Astrocyte (in vitro differentiated cells and primary cell): ENCODE results near the gene AGPAT4. TPM values are rescaled to one million over a fixed set of nuclear protein-coding genes. Genes with fewer than 3 reads are reported as not detected.

Source experiments
- DNase-seq: peaks from one replicate; pipeline ENCODE4 v3.0.0-alpha.2; 2010; ENCODE audit warnings: low read depth
- FAIRE-seq: peaks from 2 replicates; lab custom pipeline; 2011; peaks lifted over from hg19 to GRCh38; lab: Jason Lieb, UNC
- H2AFZ ChIP-seq: 2 replicates; pipeline ENCODE4 v1.6.0; 2012; ENCODE audit warnings: low read depth, low read length, inconsistent platforms
- H3K27ac ChIP-seq: 2 replicates; pipeline ENCODE4 v1.5.1; 2011; ENCODE audit warnings: low read depth, low read length, inconsistent platforms
- H3K27me3 ChIP-seq: 2 replicates; pipeline ENCODE4 v1.6.0; 2011; ENCODE audit warnings: low read length, inconsistent platforms; ENCODE audit not compliant: insufficient read depth
- H3K36me3 ChIP-seq: 2 replicates; pipeline ENCODE4 v1.5.1; 2011; ENCODE audit warnings: low read length, inconsistent platforms; ENCODE audit not compliant: insufficient read depth
- H3K4me1 ChIP-seq: 2 replicates; pipeline ENCODE4 v1.5.1; 2011; ENCODE audit warnings: low read length, inconsistent platforms; ENCODE audit not compliant: insufficient read depth
- H3K4me2 ChIP-seq: 2 replicates; pipeline ENCODE4 v1.6.0; 2012; ENCODE audit warnings: low read length, inconsistent platforms
- H3K4me3 ChIP-seq: 2 replicates; pipeline ENCODE4 v1.5.1; 2011; ENCODE audit warnings: low read depth, mild to moderate bottlenecking, low read length, inconsistent platforms; ENCODE audit not compliant: insufficient read depth
- H3K79me2 ChIP-seq: 2 replicates; pipeline ENCODE4 v1.6.0; 2012; ENCODE audit warnings: mild to moderate bottlenecking, low read length, inconsistent platforms; ENCODE audit not compliant: insufficient read depth
- H3K9ac ChIP-seq: 2 replicates; pipeline ENCODE4 v1.6.0; 2012; ENCODE audit warnings: mild to moderate bottlenecking, low read length, inconsistent platforms
- H3K9me3 ChIP-seq: 2 replicates; pipeline ENCODE4 v1.5.1; 2012; ENCODE audit warnings: low read depth, mild to moderate bottlenecking, low read length, inconsistent platforms; ENCODE audit not compliant: insufficient read depth
- H4K20me1 ChIP-seq: 2 replicates; pipeline ENCODE4 v1.6.0; 2012; ENCODE audit warnings: low read length, inconsistent platforms; ENCODE audit not compliant: insufficient read depth
- H3K27ac Mint-ChIP-seq: one replicate; pipeline ENCODE4 v1.8.0; 2021; ENCODE audit warnings: mild to moderate bottlenecking, mixed read lengths; ENCODE audit not compliant: unreplicated experiment
- H3K27me3 Mint-ChIP-seq: one replicate; pipeline ENCODE4 v1.8.0; 2021; ENCODE audit warnings: low read depth, mixed read lengths; ENCODE audit not compliant: unreplicated experiment
- H3K36me3 Mint-ChIP-seq: one replicate; pipeline ENCODE4 v1.8.0; 2021; ENCODE audit warnings: low read depth, mixed read lengths; ENCODE audit not compliant: unreplicated experiment
- H3K4me1 Mint-ChIP-seq: one replicate; pipeline ENCODE4 v1.8.0; 2021; ENCODE audit warnings: low read depth, mixed read lengths; ENCODE audit not compliant: unreplicated experiment
- H3K4me3 Mint-ChIP-seq: one replicate; pipeline ENCODE4 v1.8.0; 2021; ENCODE audit warnings: mild to moderate bottlenecking, moderate library complexity, mixed read lengths; ENCODE audit not compliant: unreplicated experiment
- H3K9me3 Mint-ChIP-seq: one replicate; pipeline ENCODE4 v1.8.0; 2021; ENCODE audit warnings: mild to moderate bottlenecking, mixed read lengths; ENCODE audit not compliant: unreplicated experiment
- EZH2 ChIP-seq: IDR thresholded peaks from 2 replicates; pipeline ENCODE4 v1.6.1; 2012; ENCODE audit warnings: mild to moderate bottlenecking, low read length, inconsistent platforms; ENCODE audit not compliant: insufficient read depth
- total RNA-seq: library from RNA; stranded (reverse); gene quantifications from 2 replicates; pipeline ENCODE4 v1.2.1, GENCODE V29; 2021
- TF ChIP-seq, protein P1 (sequence below): IDR thresholded peaks from 2 replicates; pipeline ENCODE4 v1.5.1; 2011; ENCODE audit warnings: low read depth, mild to moderate bottlenecking, inconsistent platforms, low read length, moderate library complexity; ENCODE audit not compliant: insufficient read depth

Gene AGPAT4
- total RNA-seq, 1 donor from 2014 or later: 27.2 TPM

DNA sequence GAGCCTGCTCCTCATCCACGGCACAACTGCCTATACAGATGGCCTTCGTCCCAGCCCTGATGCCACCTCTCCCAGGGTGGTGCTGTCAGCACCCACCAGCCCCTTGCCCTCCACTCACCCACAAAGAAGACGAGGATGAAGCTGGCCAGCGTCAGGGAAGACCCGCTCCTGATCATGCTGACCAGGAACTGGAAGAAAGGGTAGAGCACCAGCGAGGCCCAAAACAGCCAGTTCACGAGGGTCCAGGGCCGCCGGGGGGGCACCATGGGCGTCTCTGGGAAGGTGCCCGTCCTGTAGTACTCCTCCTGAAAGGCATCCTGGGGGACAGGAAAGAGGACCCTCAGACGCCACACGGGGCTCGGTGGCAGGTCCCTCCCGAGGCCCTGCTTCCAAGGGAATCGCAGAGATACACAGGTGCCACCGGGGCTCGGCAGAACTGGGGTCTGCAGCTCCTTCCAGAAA lies 134.5 kb downstream of the AGPAT4 start:
- Histone ChIP-seq H3K27me3 (no peaks in the 10 kb centered on the region), H3K36me3 (peaks cover 9% of the 10 kb centered on the region), H4K20me1 (peaks cover 6% of the 10 kb centered on the region), H3K27ac (no peak overlapping the region), H2AFZ (no peak overlapping the region), H3K4me2 (no peak overlapping the region), H3K4me1 (no peaks in the 10 kb centered on the region), H3K4me3 (no peak overlapping the region), H3K9me3 (no peaks in the 10 kb centered on the region), H3K9ac (no peak overlapping the region), H3K79me2 (no peaks in the 10 kb centered on the region)
- Mint-ChIP-seq H3K4me3 (no peak overlapping the region), H3K27me3 (no peaks in the 10 kb centered on the region), H3K9me3 (peaks cover 2% of the 10 kb centered on the region), H3K4me1 (no peaks in the 10 kb centered on the region), H3K27ac (no peak overlapping the region), H3K36me3 (peaks cover 25% of the 10 kb centered on the region)
- FAIRE-seq: no peak
- no peak for TF ChIP-seq EZH2
- TF ChIP-seq, protein P1, sequence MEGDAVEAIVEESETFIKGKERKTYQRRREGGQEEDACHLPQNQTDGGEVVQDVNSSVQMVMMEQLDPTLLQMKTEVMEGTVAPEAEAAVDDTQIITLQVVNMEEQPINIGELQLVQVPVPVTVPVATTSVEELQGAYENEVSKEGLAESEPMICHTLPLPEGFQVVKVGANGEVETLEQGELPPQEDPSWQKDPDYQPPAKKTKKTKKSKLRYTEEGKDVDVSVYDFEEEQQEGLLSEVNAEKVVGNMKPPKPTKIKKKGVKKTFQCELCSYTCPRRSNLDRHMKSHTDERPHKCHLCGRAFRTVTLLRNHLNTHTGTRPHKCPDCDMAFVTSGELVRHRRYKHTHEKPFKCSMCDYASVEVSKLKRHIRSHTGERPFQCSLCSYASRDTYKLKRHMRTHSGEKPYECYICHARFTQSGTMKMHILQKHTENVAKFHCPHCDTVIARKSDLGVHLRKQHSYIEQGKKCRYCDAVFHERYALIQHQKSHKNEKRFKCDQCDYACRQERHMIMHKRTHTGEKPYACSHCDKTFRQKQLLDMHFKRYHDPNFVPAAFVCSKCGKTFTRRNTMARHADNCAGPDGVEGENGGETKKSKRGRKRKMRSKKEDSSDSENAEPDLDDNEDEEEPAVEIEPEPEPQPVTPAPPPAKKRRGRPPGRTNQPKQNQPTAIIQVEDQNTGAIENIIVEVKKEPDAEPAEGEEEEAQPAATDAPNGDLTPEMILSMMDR: no peak
- DNase-seq: no peak

DNA sequence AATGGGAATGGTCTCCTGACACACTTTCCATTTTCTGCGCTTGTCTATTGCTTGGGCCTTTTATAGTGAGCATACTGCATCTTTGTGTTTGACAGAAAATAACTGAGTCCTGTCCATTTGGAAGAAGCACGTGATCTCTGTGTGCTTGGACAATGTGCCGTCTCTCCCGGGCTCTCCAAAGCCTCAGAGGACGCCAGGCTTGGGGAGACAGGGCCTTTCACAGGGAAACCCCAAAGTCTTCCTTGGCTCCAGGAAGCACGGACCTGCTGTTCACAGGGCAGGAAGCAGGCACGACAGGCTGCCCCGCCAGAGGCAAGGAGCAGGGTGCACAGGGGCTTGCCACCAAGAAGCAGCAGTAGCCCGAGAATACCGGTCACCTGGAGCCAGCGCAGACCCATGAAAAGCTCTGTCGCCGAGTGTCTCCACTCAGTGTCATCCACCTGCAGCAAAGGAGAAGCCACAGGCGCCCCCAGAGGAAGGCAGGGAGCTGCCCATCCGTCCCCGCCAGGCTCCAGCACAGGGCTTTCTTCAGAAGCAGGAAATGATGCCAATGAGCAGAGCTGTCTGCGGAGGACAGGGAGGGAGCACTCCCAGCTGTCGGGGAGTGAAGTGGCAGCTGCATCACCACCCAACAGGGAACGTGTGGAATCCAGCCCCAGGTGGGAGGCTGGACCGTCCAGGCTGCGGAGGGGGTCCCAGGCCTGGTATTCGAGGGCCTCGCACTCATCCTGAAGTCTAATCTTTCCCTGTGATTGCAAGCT lies 135.1 kb downstream of the AGPAT4 start:
- Histone ChIP-seq H3K36me3 (peaks cover 6% of the 10 kb centered on the region), H3K27me3 (no peaks in the 10 kb centered on the region), H3K27ac (no peak overlapping the region), H3K79me2 (no peaks in the 10 kb centered on the region), H4K20me1 (peaks cover 3% of the 10 kb centered on the region), H3K4me2 (no peak overlapping the region), H3K4me3 (no peak overlapping the region), H3K9me3 (no peaks in the 10 kb centered on the region), H3K9ac (no peak overlapping the region), H3K4me1 (no peaks in the 10 kb centered on the region), H2AFZ (no peak overlapping the region)
- peaks cover 27% of the 10 kb centered on the region for H3K36me3 Mint-ChIP-seq
- no peak overlapping the region for H3K4me3 Mint-ChIP-seq
- H3K27ac Mint-ChIP-seq: no peak overlapping the region
- no peaks in the 10 kb centered on the region for H3K4me1 Mint-ChIP-seq
- TF ChIP-seq, protein P1: no peak
- no peak for TF ChIP-seq EZH2
- no peak for FAIRE-seq
- peaks cover 2% of the 10 kb centered on the region for H3K9me3 Mint-ChIP-seq
- no peaks in the 10 kb centered on the region for H3K27me3 Mint-ChIP-seq
- DNase-seq: no peak
